OCI-LY7 (cell line): Measurements from ENCODE around the gene CCDC13.

ENCODE experiments used
- CTCF ChIP-seq: fragments of 200-600 bp; sonication (generic); conservative IDR thresholded peaks from 2 replicates; pipeline ENCODE4 v1.5.1; 2014; ENCODE audit warnings: mild to moderate bottlenecking, antibody characterized with exemption, low read length, moderate library complexity, mixed read lengths
- EZH2phosphoT487 ChIP-seq: fragments of 200-600 bp; sonication (generic); IDR thresholded peaks from 2 replicates; pipeline ENCODE4 v1.6.1; 2018; ENCODE audit warnings: low read depth, borderline replicate concordance, mild to moderate bottlenecking, mixed run types, antibody characterized with exemption, low read length, moderate library complexity, mixed read lengths

- no peak for TF ChIP-seq CTCF
- no peak for TF ChIP-seq EZH2phosphoT487
Observed at GRCh38 chr3:42756681-42757213, 16.3 kb downstream of the CCDC13 start.
